NCI-H2081 (cell line): ENCODE data around the gene ANKRD13C.
A peak's percentile ranks its signal among the peaks of the same experiment; 100 is the strongest.
"Not testable (repeated sequence)": the region's sequence is repeated elsewhere in the genome, so short reads cannot be mapped to it uniquely, and the experiment has no call there.

Experiments used
- DNase-seq, 2 experiments: peaks; one replicate each; lab custom pipeline; 2025; lab: John Stamatoyannopoulos, UW

ANKRD13C gene

DNA sequence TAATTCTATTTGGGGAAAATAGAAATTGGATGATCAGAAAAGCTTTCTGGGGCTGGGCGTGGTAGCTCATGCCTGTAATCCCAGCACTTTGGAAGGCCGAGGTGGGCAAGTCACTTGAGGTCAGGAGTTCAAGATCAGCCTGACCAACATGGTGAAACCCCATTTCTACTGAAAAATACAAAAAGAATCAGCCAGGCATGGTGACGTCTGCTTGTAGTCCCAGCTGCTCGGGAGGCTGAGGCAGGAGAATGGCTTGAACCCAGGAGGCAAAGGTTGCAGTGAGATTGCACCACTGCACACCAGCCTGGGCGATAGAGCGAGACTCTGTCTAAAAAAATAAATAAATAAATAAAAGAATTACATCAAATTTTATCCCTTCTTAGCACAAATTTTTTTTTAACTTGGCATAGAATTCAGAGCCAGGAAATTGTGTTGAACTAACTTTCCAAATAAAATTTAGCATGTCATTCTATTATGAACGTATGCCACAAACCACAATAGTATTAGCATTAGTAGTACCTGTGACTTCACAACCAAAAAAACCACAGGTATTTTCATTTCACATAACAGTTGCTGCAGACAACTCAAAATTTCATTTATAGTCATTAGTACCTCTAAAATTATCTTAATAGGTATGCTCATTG, 4.5 kb upstream of the ANKRD13C start:
- no peak for DNase-seq

- DNase-seq, result no peak
These were observed 1.4 kb upstream of the ANKRD13C start for GRCh38 chr1:70355920-70356319.

DNA sequence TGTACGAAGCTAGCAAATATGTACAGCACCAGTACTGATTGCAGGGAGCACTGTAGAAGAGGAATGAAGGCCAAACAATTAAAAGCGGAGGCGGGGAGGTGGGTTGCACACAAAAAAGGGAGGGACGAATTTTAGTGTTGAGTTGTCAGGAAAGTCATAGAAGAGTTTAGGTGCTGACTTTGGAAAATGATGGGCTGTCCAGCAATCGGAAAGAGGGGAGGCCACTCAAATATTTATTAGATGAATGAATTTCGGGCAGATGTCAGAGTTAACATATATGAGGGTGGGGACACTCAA, 537 bp upstream of the ANKRD13C start:
- no peak for DNase-seq

- peak; percentile 23 to 59 for DNase-seq
These were observed 756 bp downstream of the ANKRD13C start for GRCh38 chr1:70353601-70354331.

GRCh38 chr1:70353044-70353443, 1.5 kb downstream of the ANKRD13C start:
- DNase-seq, result no peak

DNA sequence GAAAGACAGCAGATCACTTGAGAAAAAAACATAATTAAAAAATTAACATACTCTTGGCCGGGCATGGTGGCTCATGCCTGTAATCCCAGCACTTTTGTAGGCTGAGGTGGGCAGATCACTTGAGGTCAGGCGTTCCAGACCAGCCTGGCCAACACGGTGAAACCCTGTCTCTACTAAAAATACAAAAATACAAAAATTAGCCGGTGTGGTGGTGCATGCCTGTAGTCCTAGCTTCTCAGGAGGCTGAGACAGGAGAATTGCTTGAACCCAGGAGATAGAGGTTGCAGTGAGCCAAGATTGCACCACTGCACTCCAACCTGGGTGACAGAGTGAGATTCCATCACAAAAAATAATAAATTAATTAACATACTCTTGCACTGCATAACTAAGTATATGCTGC, 4.7 kb downstream of the ANKRD13C start:
- not testable (repeated sequence) for DNase-seq

DNA sequence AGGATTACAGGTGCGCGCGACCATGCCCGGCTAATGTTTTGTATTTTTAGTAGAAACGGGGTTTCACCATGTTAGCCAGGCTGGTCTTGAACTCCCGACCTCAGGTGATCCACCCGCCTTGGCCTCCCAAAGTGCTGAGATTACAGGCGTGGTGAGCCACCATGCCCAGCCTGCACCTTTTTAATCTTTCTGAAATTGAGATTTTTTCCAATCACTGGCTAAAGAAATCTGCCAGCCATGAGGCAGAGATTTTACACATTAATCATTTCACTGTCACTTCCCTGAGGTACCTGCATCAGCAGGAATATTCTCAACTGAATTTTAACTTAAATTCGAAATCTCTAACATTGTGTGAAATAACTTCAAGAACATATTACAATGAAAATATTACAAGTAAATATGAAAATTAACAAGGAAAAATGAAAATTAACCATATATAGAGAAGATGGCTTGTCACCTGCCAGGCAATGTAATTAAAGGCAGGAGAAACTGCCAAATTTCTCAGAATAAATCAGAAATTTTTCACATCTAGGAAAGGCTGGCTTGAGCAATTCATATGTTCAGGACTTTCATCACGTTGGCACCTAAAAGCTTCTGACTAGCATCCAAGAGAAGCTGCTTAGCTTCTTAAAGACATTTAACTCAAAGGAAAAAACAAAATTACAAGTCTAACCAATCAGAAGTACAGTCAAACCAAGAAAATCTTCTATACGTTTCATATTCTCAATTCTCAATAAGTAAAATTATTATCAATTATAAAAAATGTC, 5.9 kb downstream of the ANKRD13C start:
- DNase-seq, result no peak

GRCh38 chr1:70339644-70340043, 14.9 kb downstream of the ANKRD13C start:
- not testable (repeated sequence) for DNase-seq

DNA sequence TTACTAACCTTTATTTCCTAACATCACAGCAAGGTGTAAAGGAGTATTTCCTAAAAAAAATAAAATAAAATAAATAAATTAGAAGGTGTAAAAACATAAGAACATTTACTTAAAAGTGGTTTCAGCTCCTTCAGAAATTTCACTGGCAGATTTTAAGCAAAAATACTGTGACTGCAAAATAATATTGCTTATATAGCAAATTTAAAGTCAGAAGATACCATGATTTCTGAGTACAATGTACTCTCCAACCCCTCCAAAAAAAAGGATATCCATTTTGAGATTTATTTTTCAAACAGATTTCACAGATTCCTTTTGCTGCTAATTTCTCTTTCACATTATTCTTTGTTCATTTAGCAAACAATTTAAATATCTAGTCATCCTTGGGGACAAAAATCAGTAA, 18.5 kb downstream of the ANKRD13C start:
- DNase-seq, result no peak

- no peak for DNase-seq
These were observed 20.1 kb downstream of the ANKRD13C start for GRCh38 chr1:70334436-70334835.

- DNase-seq, result no peak
These were observed 21.3 kb downstream of the ANKRD13C start for GRCh38 chr1:70333245-70333644.

DNA sequence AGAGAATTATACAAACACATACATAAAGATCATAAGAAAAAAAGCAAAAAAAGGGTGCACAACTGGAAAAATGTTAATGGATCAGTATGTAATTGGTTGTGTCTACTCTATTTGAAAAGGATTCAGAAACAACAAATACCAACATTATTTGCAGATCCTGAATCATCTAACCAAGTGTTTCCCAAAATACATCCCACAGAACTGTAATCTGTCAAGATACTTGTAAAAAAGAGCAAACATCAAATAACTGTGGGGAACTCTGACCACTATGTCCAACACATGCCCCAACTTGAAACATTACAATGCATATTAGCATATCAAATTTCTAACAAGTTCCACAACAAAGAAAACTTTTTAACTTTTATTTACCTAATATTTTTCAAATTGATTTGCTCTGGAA, 22.6 kb downstream of the ANKRD13C start:
- DNase-seq, result no peak

GRCh38 chr1:70327306-70328076, 27.0 kb downstream of the ANKRD13C start:
- no peak for DNase-seq

- DNase-seq, result no peak
These were observed 29.8 kb downstream of the ANKRD13C start for GRCh38 chr1:70324683-70325082.

- no peak for DNase-seq
These were observed 34.8 kb downstream of the ANKRD13C start for GRCh38 chr1:70319750-70320149.

GRCh38 chr1:70318191-70318590, 36.3 kb downstream of the ANKRD13C start:
- DNase-seq, result no peak

- no peak for DNase-seq
These were observed 37.4 kb downstream of the ANKRD13C start for GRCh38 chr1:70317087-70317486.

GRCh38 chr1:70315782-70316181, 38.7 kb downstream of the ANKRD13C start:
- DNase-seq, result no peak

DNA sequence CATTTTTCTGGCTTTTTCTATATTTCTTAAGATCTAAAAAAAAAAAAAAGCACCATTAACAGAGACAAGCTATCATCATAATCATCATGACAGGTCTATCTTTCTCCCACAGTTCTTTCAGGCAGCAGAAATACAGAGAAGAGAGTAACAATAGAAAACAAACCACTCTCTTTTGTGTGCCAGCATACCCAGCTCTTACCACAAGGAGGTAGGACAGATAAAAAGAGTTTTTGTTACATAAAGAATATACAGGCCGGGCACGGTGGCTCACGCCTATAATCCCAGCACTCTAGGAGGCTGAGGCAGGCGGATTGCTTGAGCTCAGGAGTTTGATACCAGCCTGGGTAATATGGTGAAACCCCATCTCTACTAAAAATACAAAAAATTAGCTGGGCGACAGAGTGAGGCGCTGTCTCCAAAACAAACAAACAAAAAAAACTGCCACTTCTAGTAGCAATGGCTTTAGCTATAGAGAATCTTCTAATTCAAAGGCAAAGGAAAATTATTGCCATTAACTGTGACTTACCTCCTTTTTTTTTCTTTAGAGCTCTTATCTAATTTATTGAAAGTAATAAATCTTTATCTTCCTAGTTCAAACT, 39.7 kb downstream of the ANKRD13C start:
- DNase-seq, result no peak

GRCh38 chr1:70311369-70311768, 43.2 kb downstream of the ANKRD13C start:
- no peak for DNase-seq

DNA sequence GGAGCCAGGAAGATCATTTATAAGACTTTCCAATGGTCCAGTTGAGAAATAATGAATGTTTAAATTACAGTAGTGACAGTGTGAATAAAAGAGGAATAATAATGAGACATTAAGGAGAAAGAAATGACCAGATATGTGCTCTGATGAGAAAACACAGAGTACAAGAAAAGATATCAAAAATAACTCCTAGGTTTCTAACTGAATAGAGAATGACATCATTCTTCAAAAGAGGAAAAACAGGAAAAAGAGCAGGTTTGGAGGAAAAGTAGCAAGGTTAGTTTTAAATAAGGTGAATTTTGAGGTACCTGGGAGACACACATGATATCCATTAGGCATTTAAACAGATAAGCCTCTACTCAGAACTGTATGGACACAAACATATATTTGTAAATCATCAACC, 55.0 kb downstream of the ANKRD13C start:
- DNase-seq, result no peak

GRCh38 chr1:70295749-70296148, 58.8 kb downstream of the ANKRD13C start:
- no peak for DNase-seq
